ENCODE results near the gene ATP5MC2. TPM values are rescaled to one million over a fixed set of nuclear protein-coding genes. Genes with fewer than 3 reads are reported as not detected.

ATP5MC2 gene
- polyA plus RNA-seq, 1 of the 3 experiments (the other 2 are of a cell fraction), result 319 TPM

DNA sequence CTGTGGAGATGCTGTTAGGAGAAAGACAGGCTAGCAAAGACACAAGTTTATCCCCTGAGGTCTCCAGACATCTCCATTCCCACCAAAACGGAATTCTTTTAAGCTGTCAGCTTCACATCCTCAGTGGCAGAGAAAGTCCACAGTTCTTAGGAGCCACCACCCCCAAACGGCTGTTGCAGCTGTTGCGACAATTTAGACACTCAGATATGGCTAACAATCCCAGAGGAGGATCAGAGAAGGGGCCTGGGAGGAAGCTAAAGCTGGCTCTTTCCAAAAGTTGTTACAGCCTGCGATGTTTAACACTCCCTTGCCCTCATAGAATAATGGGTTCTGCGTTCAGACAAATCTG is 1.9 kb upstream of the ATP5MC2 start:
- no peak overlapping the region for H3K9ac ChIP-seq
- H2AFZ ChIP-seq (ENCODE audit: low read depth), result no peak overlapping the region
- no peaks in the 10 kb centered on the region for H3F3A ChIP-seq (replicated peaks; ENCODE audit: insufficient read depth)
- H3K9me3 ChIP-seq, result no peaks in the 10 kb centered on the region
- H4K20me1 ChIP-seq (ENCODE audit: insufficient read depth), result no peaks in the 10 kb centered on the region
- H3K9me2 ChIP-seq, result no peaks in the 10 kb centered on the region
- H3K27ac ChIP-seq (ENCODE audit: low read depth in 2 of 2, low read length in 1 of 2), result no peak overlapping the region
- ChIA-PET POLR2A (no interaction called here), CTCF (interaction anchor here (0.8 to 8.3 kb wide), 11 partner anchors 10 to 629 kb away, joined by 3 to 120 read pairs (median 7); partner anchors contain the start of gene CISTR)
- peaks cover 2 to 13% of the 10 kb centered on the region in 2 experiments for H3K36me3 ChIP-seq (replicated peaks in 1 of 2; ENCODE audit: control insufficient read depth in 1 of 2, insufficient read depth in 2 of 2, low read length in 1 of 2)
- TF ChIP-seq SIN3A (IDR thresholded peaks at IDR 0.05; ENCODE audit: borderline replicate concordance, low read depth, low read length) (no peak), TAF1 (IDR thresholded peaks at IDR 0.05; ENCODE audit: borderline replicate concordance, low read depth, low read length) (no peak), NRF1 (IDR thresholded peaks at IDR 0.05; ENCODE audit: low read depth, low read length) (no peak), SMC3 (IDR thresholded peaks at IDR 0.05; ENCODE audit: low read depth, low read length) (no peak), FOXJ3 (CRISPR knock-in tag; IDR thresholded peaks at IDR 0.05) (no peak), MEF2A (IDR thresholded peaks at IDR 0.05; ENCODE audit: borderline replicate concordance, low read depth) (no peak), TEAD4 (IDR thresholded peaks at IDR 0.05; ENCODE audit: borderline replicate concordance, insufficient read depth) (no peak)
- no peak for DNase-seq
- peaks cover 30% of the 10 kb centered on the region for H3K79me2 ChIP-seq (ENCODE audit: insufficient read depth)
- no peaks in the 10 kb centered on the region for H3K27me3 ChIP-seq (ENCODE audit: insufficient read depth)
- no peak overlapping the region for H3K4me2 ChIP-seq
- 71% methylated on average over 5 of the region's 5 CpGs for WGBS (ENCODE audit: low lambda C conversion rate)
- peaks cover 0 to 8% of the 10 kb centered on the region in 2 experiments; a peak in 2 of 4 replicates for H3K4me1 ChIP-seq (ENCODE audit: control insufficient read depth in 1 of 2, insufficient read depth in 2 of 2, low read depth in 1 of 2, low read length in 1 of 2)
- H3K4me3 ChIP-seq (ENCODE audit: low read depth in 2 of 2, low read length in 1 of 2), result no peak overlapping the region

DNA sequence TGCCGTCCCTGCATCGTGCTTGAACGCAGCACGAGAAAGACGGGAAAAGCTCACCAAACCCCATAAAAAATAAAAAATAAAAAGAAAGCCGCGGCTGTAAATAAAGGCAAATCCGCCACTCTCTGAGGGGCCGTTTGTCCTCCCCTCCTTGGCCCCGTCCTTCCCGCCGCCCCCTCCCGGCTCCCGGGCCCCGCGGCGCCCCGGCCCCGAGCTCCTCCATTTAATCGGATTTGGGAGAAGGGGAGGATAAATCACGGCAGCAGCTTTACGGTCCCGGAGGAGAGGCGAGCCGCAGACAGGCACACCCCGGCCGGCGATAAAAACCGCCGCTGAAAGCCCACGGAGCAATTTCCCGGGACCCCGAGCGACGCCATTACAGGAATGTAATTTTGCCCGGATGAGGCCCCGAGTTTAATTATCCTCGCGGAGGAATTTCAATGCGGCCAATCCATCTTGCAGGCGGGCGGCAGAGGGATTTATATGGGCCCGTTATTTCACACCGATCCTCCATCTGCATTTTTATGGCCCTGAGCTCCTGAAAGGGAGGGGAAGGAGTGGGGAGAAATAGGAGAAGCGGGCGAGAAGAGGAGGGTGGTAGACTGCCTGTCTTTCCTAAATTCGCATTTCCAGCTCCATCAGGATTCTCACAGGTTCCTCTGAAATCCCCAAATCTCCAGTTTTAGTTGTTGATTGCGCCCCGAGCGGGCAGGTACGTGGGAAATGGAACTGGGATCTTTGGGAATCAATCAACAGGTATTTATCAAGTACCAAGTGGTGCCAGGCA is 1.3 kb upstream of the ATP5MC2 start:
- DNase-seq, result no peak
- Histone ChIP-seq H3K9me2 (no peaks in the 10 kb centered on the region), H3K4me1 (ENCODE audit: control insufficient read depth in 1 of 2, insufficient read depth in 2 of 2, low read depth in 1 of 2, low read length in 1 of 2) (peaks cover 0 to 8% of the 10 kb centered on the region in 2 experiments; a peak in 2 of 4 replicates), H3K4me2 (no peak overlapping the region), H3K36me3 (replicated peaks in 1 of 2; ENCODE audit: control insufficient read depth in 1 of 2, insufficient read depth in 2 of 2, low read length in 1 of 2) (peaks cover 8 to 19% of the 10 kb centered on the region in 2 experiments), H2AFZ (ENCODE audit: low read depth) (no peak overlapping the region), H3K9ac (no peak overlapping the region), H3K4me3 (ENCODE audit: low read depth in 2 of 2, low read length in 1 of 2) (no peak overlapping the region), H4K20me1 (ENCODE audit: insufficient read depth) (no peaks in the 10 kb centered on the region), H3K9me3 (no peaks in the 10 kb centered on the region), H3K27ac (ENCODE audit: low read depth in 2 of 2, low read length in 1 of 2) (no peak overlapping the region), H3F3A (replicated peaks; ENCODE audit: insufficient read depth) (no peaks in the 10 kb centered on the region), H3K27me3 (ENCODE audit: insufficient read depth) (no peaks in the 10 kb centered on the region), H3K79me2 (ENCODE audit: insufficient read depth) (peaks cover 36% of the 10 kb centered on the region)
- WGBS (ENCODE audit: low lambda C conversion rate), result 90% methylated on average over 51 of the region's 51 CpGs
- ChIA-PET POLR2A (interaction anchor here (2.3 kb wide), 1 partner anchor 176 kb away, joined by 9 read pairs; the partner anchor contains the start of gene TARBP2), CTCF (interaction anchor here (0.7 to 8.3 kb wide), 20 partner anchors 10 to 630 kb away, joined by 3 to 120 read pairs (median 9); partner anchors contain the start of gene CISTR)
- TF ChIP-seq, protein P1, sequence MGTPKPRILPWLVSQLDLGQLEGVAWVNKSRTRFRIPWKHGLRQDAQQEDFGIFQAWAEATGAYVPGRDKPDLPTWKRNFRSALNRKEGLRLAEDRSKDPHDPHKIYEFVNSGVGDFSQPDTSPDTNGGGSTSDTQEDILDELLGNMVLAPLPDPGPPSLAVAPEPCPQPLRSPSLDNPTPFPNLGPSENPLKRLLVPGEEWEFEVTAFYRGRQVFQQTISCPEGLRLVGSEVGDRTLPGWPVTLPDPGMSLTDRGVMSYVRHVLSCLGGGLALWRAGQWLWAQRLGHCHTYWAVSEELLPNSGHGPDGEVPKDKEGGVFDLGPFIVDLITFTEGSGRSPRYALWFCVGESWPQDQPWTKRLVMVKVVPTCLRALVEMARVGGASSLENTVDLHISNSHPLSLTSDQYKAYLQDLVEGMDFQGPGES (IDR thresholded peaks at IDR 0.05; ENCODE audit: low read depth, low read length), result no peak
- TF ChIP-seq FOSL2 (IDR thresholded peaks at IDR 0.05; ENCODE audit: borderline replicate concordance, low read depth) (no peak), TAF1 (IDR thresholded peaks at IDR 0.05; ENCODE audit: borderline replicate concordance, low read depth, low read length) (no peak), TEAD4 (IDR thresholded peaks at IDR 0.05; ENCODE audit: borderline replicate concordance, insufficient read depth) (no peak), FOXJ3 (CRISPR knock-in tag; IDR thresholded peaks at IDR 0.05) (no peak), MEF2A (IDR thresholded peaks at IDR 0.05; ENCODE audit: borderline replicate concordance, low read depth) (no peak), ELF1 (IDR thresholded peaks at IDR 0.05) (no peak), RAD21 (IDR thresholded peaks at IDR 0.05; ENCODE audit: low read length) (no peak), NFIC (IDR thresholded peaks at IDR 0.05; ENCODE audit: borderline replicate concordance) (no peak), TCF12 (IDR thresholded peaks at IDR 0.05) (no peak), NRF1 (IDR thresholded peaks at IDR 0.05; ENCODE audit: low read depth, low read length) (no peak)
- TF ChIP-seq, protein P2, sequence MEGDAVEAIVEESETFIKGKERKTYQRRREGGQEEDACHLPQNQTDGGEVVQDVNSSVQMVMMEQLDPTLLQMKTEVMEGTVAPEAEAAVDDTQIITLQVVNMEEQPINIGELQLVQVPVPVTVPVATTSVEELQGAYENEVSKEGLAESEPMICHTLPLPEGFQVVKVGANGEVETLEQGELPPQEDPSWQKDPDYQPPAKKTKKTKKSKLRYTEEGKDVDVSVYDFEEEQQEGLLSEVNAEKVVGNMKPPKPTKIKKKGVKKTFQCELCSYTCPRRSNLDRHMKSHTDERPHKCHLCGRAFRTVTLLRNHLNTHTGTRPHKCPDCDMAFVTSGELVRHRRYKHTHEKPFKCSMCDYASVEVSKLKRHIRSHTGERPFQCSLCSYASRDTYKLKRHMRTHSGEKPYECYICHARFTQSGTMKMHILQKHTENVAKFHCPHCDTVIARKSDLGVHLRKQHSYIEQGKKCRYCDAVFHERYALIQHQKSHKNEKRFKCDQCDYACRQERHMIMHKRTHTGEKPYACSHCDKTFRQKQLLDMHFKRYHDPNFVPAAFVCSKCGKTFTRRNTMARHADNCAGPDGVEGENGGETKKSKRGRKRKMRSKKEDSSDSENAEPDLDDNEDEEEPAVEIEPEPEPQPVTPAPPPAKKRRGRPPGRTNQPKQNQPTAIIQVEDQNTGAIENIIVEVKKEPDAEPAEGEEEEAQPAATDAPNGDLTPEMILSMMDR (IDR thresholded peaks at IDR 0.05), result no peak
- TF ChIP-seq, protein P3, sequence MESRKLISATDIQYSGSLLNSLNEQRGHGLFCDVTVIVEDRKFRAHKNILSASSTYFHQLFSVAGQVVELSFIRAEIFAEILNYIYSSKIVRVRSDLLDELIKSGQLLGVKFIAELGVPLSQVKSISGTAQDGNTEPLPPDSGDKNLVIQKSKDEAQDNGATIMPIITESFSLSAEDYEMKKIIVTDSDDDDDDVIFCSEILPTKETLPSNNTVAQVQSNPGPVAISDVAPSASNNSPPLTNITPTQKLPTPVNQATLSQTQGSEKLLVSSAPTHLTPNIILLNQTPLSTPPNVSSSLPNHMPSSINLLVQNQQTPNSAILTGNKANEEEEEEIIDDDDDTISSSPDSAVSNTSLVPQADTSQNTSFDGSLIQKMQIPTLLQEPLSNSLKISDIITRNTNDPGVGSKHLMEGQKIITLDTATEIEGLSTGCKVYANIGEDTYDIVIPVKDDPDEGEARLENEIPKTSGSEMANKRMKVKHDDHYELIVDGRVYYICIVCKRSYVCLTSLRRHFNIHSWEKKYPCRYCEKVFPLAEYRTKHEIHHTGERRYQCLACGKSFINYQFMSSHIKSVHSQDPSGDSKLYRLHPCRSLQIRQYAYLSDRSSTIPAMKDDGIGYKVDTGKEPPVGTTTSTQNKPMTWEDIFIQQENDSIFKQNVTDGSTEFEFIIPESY (IDR thresholded peaks at IDR 0.05; ENCODE audit: borderline replicate concordance, low read depth), result no peak
- TF ChIP-seq, protein P4, sequence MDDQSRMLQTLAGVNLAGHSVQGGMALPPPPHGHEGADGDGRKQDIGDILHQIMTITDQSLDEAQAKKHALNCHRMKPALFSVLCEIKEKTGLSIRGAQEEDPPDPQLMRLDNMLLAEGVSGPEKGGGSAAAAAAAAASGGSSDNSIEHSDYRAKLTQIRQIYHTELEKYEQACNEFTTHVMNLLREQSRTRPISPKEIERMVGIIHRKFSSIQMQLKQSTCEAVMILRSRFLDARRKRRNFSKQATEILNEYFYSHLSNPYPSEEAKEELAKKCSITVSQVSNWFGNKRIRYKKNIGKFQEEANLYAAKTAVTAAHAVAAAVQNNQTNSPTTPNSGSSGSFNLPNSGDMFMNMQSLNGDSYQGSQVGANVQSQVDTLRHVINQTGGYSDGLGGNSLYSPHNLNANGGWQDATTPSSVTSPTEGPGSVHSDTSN (IDR thresholded peaks at IDR 0.05), result no peak
- TF ChIP-seq, protein P5, sequence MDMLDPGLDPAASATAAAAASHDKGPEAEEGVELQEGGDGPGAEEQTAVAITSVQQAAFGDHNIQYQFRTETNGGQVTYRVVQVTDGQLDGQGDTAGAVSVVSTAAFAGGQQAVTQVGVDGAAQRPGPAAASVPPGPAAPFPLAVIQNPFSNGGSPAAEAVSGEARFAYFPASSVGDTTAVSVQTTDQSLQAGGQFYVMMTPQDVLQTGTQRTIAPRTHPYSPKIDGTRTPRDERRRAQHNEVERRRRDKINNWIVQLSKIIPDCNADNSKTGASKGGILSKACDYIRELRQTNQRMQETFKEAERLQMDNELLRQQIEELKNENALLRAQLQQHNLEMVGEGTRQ (IDR thresholded peaks at IDR 0.05; ENCODE audit: borderline replicate concordance, low read depth, low read length), result no peak
- TF ChIP-seq, protein P6, sequence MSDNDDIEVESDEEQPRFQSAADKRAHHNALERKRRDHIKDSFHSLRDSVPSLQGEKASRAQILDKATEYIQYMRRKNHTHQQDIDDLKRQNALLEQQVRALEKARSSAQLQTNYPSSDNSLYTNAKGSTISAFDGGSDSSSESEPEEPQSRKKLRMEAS (IDR thresholded peaks at IDR 0.05; ENCODE audit: low read depth), result no peak

All from SK-N-SH (cell line).